ENCODE results near the gene NPTN.
A peak's percentile ranks its signal among the peaks of the same experiment; 100 is the strongest.

The NPTN gene

GRCh38 chr15:73599934-73600333 lies 33.3 kb downstream of the NPTN start:
- no peak overlapping the region for H3K27ac Mint-ChIP-seq
- H3K4me1 Mint-ChIP-seq (ENCODE audit: low read depth), result peaks cover 14% of the 10 kb centered on the region

GRCh38 chr15:73598530-73599160 lies 34.5 kb downstream of the NPTN start:
- Mint-ChIP-seq H3K36me3 (ENCODE audit: low read depth) (peaks cover 9% of the 10 kb centered on the region), H3K27ac (no peak overlapping the region)

More at GRCh38 chr15:73599934-73600333, 33.3 kb downstream of the NPTN start:
- no peak overlapping the region for H3K4me3 Mint-ChIP-seq
- H3K9me3 Mint-ChIP-seq, result no peaks in the 10 kb centered on the region
- no peaks in the 10 kb centered on the region for H3K27me3 Mint-ChIP-seq (ENCODE audit: low read depth)
- H3K36me3 Mint-ChIP-seq (ENCODE audit: low read depth), result peaks cover 4% of the 10 kb centered on the region

GRCh38 chr15:73597036-73597638 lies 36.1 kb downstream of the NPTN start:
- no peak overlapping the region for H3K27ac Mint-ChIP-seq
- peaks cover 17% of the 10 kb centered on the region for H3K4me1 Mint-ChIP-seq (ENCODE audit: low read depth)
- peaks cover 9% of the 10 kb centered on the region for H3K36me3 Mint-ChIP-seq (ENCODE audit: low read depth)
- H3K4me3 Mint-ChIP-seq, result no peak overlapping the region
- H3K27me3 Mint-ChIP-seq (ENCODE audit: low read depth), result no peaks in the 10 kb centered on the region
- no peaks in the 10 kb centered on the region for H3K9me3 Mint-ChIP-seq

More at GRCh38 chr15:73598530-73599160, 34.5 kb downstream of the NPTN start:
- peaks cover 16% of the 10 kb centered on the region for H3K4me1 Mint-ChIP-seq (ENCODE audit: low read depth)
- no peak overlapping the region for H3K4me3 Mint-ChIP-seq
- H3K9me3 Mint-ChIP-seq, result no peaks in the 10 kb centered on the region
- no peaks in the 10 kb centered on the region for H3K27me3 Mint-ChIP-seq (ENCODE audit: low read depth)

- peaks cover 18% of the 10 kb centered on the region for H3K36me3 Mint-ChIP-seq (ENCODE audit: low read depth)
Observed at GRCh38 chr15:73596174-73596573, 37.0 kb downstream of the NPTN start.

GRCh38 chr15:73594109-73594508 lies 39.1 kb downstream of the NPTN start:
- Mint-ChIP-seq H3K27me3 (ENCODE audit: low read depth) (no peaks in the 10 kb centered on the region), H3K36me3 (ENCODE audit: low read depth) (peaks cover 21% of the 10 kb centered on the region), H3K4me3 (no peak overlapping the region), H3K27ac (no peak overlapping the region), H3K9me3 (no peaks in the 10 kb centered on the region), H3K4me1 (ENCODE audit: low read depth) (peaks cover 19% of the 10 kb centered on the region)

More at GRCh38 chr15:73596174-73596573, 37.0 kb downstream of the NPTN start:
- peaks cover 19% of the 10 kb centered on the region for H3K4me1 Mint-ChIP-seq (ENCODE audit: low read depth)
- no peak overlapping the region for H3K4me3 Mint-ChIP-seq
- H3K27ac Mint-ChIP-seq, result no peak overlapping the region
- H3K9me3 Mint-ChIP-seq, result no peaks in the 10 kb centered on the region
- no peaks in the 10 kb centered on the region for H3K27me3 Mint-ChIP-seq (ENCODE audit: low read depth)

GRCh38 chr15:73593304-73594074 lies 39.7 kb downstream of the NPTN start:
- no peaks in the 10 kb centered on the region for H3K9me3 Mint-ChIP-seq
- peaks cover 18% of the 10 kb centered on the region for H3K4me1 Mint-ChIP-seq (ENCODE audit: low read depth)
- no peak overlapping the region for H3K4me3 Mint-ChIP-seq
- no peak overlapping the region for H3K27ac Mint-ChIP-seq
- H3K27me3 Mint-ChIP-seq (ENCODE audit: low read depth), result no peaks in the 10 kb centered on the region
- peaks cover 26% of the 10 kb centered on the region for H3K36me3 Mint-ChIP-seq (ENCODE audit: low read depth)

- Mint-ChIP-seq H3K4me3 (no peak overlapping the region), H3K9me3 (no peaks in the 10 kb centered on the region), H3K4me1 (ENCODE audit: low read depth) (peaks cover 31% of the 10 kb centered on the region), H3K36me3 (ENCODE audit: low read depth) (peaks cover 39% of the 10 kb centered on the region), H3K27me3 (ENCODE audit: low read depth) (no peaks in the 10 kb centered on the region), H3K27ac (no peak overlapping the region)
Observed at GRCh38 chr15:73590263-73590662, 42.9 kb downstream of the NPTN start.

- peaks cover 36% of the 10 kb centered on the region for H3K4me1 Mint-ChIP-seq (ENCODE audit: low read depth)
- H3K27ac Mint-ChIP-seq, result no peak overlapping the region
- peaks cover 40% of the 10 kb centered on the region for H3K36me3 Mint-ChIP-seq (ENCODE audit: low read depth)
Observed at GRCh38 chr15:73589766-73590165, 43.4 kb downstream of the NPTN start.

GRCh38 chr15:73585871-73586654 lies 47.1 kb downstream of the NPTN start:
- H3K4me3 Mint-ChIP-seq, result peak overlapping the region; percentile 25
- H3K36me3 Mint-ChIP-seq (ENCODE audit: low read depth), result peaks cover 52% of the 10 kb centered on the region
- H3K9me3 Mint-ChIP-seq, result no peaks in the 10 kb centered on the region
- H3K4me1 Mint-ChIP-seq (ENCODE audit: low read depth), result peaks cover 52% of the 10 kb centered on the region
- H3K27me3 Mint-ChIP-seq (ENCODE audit: low read depth), result no peaks in the 10 kb centered on the region
- H3K27ac Mint-ChIP-seq, result peak overlapping the region; percentile 66

More at GRCh38 chr15:73589766-73590165, 43.4 kb downstream of the NPTN start:
- Mint-ChIP-seq H3K9me3 (no peaks in the 10 kb centered on the region), H3K4me3 (no peak overlapping the region), H3K27me3 (ENCODE audit: low read depth) (no peaks in the 10 kb centered on the region)

- Mint-ChIP-seq H3K9me3 (no peaks in the 10 kb centered on the region), H3K27me3 (ENCODE audit: low read depth) (no peaks in the 10 kb centered on the region), H3K36me3 (ENCODE audit: low read depth) (peaks cover 49% of the 10 kb centered on the region), H3K4me3 (peak overlapping the region; percentile 15), H3K4me1 (ENCODE audit: low read depth) (peaks cover 52% of the 10 kb centered on the region), H3K27ac (peak overlapping the region; percentile 72)
Observed at GRCh38 chr15:73584699-73585420, 48.3 kb downstream of the NPTN start.

- Mint-ChIP-seq H3K4me3 (peak overlapping the region; percentile 21), H3K27ac (peak overlapping the region; percentile 76), H3K27me3 (ENCODE audit: low read depth) (no peaks in the 10 kb centered on the region), H3K4me1 (ENCODE audit: low read depth) (peaks cover 51% of the 10 kb centered on the region), H3K9me3 (no peaks in the 10 kb centered on the region), H3K36me3 (ENCODE audit: low read depth) (peaks cover 45% of the 10 kb centered on the region)
Observed at GRCh38 chr15:73583544-73583943, 49.6 kb downstream of the NPTN start.

GRCh38 chr15:73582851-73583379 lies 50.3 kb downstream of the NPTN start:
- no peaks in the 10 kb centered on the region for H3K27me3 Mint-ChIP-seq (ENCODE audit: low read depth)
- peaks cover 47% of the 10 kb centered on the region for H3K36me3 Mint-ChIP-seq (ENCODE audit: low read depth)
- H3K9me3 Mint-ChIP-seq, result no peaks in the 10 kb centered on the region
- peak overlapping the region; percentile 76 for H3K27ac Mint-ChIP-seq
- no peak overlapping the region for H3K4me3 Mint-ChIP-seq
- peaks cover 53% of the 10 kb centered on the region for H3K4me1 Mint-ChIP-seq (ENCODE audit: low read depth)

GRCh38 chr15:73578026-73578425 lies 55.2 kb downstream of the NPTN start:
- H3K36me3 Mint-ChIP-seq (ENCODE audit: low read depth), result peaks cover 35% of the 10 kb centered on the region
- no peaks in the 10 kb centered on the region for H3K27me3 Mint-ChIP-seq (ENCODE audit: low read depth)
- no peak overlapping the region for H3K27ac Mint-ChIP-seq
- H3K4me1 Mint-ChIP-seq (ENCODE audit: low read depth), result peaks cover 35% of the 10 kb centered on the region
- H3K9me3 Mint-ChIP-seq, result no peaks in the 10 kb centered on the region
- H3K4me3 Mint-ChIP-seq, result no peak overlapping the region
